ENCODE measurements around the gene DUOX2.

DUOX2 gene

GRCh38 chr15:45114076-45114750 is at the start of gene DUOX2, which contains the start of gene DUOXA2:
Gene DUOX2, minus strand, starts transcription at chr15:45114172. Its CDS starts 761 bp downstream, at chr15:45113411.
Gene DUOXA2, plus strand, starts transcription at chr15:45114326. Its CDS starts 280 bp downstream, at chr15:45114606.
- DNase-seq: peak; percentile 54

- DNase-seq: no peak
Observed at GRCh38 chr15:45163508-45163856, 49.5 kb upstream of the DUOX2 start.

GRCh38 chr15:45162771-45163507 is 49.0 kb upstream of the DUOX2 start:
- peak; percentile 91 for DNase-seq

GRCh38 chr15:45161666-45162065 is 47.7 kb upstream of the DUOX2 start:
- no peak for DNase-seq

GRCh38 chr15:45157974-45158373 is 44.0 kb upstream of the DUOX2 start:
- DNase-seq: no peak

GRCh38 chr15:45156744-45157455 is 42.9 kb upstream of the DUOX2 start:
- no peak for DNase-seq

GRCh38 chr15:45155739-45156138 is 41.8 kb upstream of the DUOX2 start:
- DNase-seq: no peak

- DNase-seq: no peak
Observed at GRCh38 chr15:45151998-45152828, 38.2 kb upstream of the DUOX2 start.

GRCh38 chr15:45150997-45151396 is 37.0 kb upstream of the DUOX2 start:
- no peak for DNase-seq

GRCh38 chr15:45150481-45150880 is 36.5 kb upstream of the DUOX2 start:
- DNase-seq: no peak

- DNase-seq: no peak
Observed at GRCh38 chr15:45149060-45149459, 35.1 kb upstream of the DUOX2 start.

GRCh38 chr15:45148076-45149059 is 34.4 kb upstream of the DUOX2 start:
- DNase-seq: no peak

- DNase-seq: no peak
Observed at GRCh38 chr15:45147606-45148005, 33.6 kb upstream of the DUOX2 start.

- DNase-seq: no peak
Observed at GRCh38 chr15:45146405-45146804, 32.4 kb upstream of the DUOX2 start.

GRCh38 chr15:45144775-45145174 is 30.8 kb upstream of the DUOX2 start:
- no peak for DNase-seq

GRCh38 chr15:45143946-45144345 is 30.0 kb upstream of the DUOX2 start:
- no peak for DNase-seq

GRCh38 chr15:45143056-45143455 is 29.1 kb upstream of the DUOX2 start:
- no peak for DNase-seq

- no peak for DNase-seq
Observed at GRCh38 chr15:45141386-45141785, 27.4 kb upstream of the DUOX2 start.

- no peak for DNase-seq
Observed at GRCh38 chr15:45140557-45141250, 26.7 kb upstream of the DUOX2 start.

- no peak for DNase-seq
Observed at GRCh38 chr15:45139770-45140169, 25.8 kb upstream of the DUOX2 start.

All from retina (tissue), 1 donor.